SK-N-SH (cell line): ENCODE results near the gene HAPLN2. TPM values are rescaled to one million over a fixed set of nuclear protein-coding genes. Genes with fewer than 3 reads are reported as not detected.

Experiments
- CTCF ChIA-PET: fragments of 300-600, 350-600 bp; formaldehyde crosslinking; extraction: SDS; loops from one replicate; lab custom pipeline; 2021; lab: Yijun Ruan, JAX
- POLR2A ChIA-PET: fragments of 350-600 bp; sonication (Branson Sonifier 250); formaldehyde crosslinking; extraction: SDS; loops from one replicate; lab custom pipeline; 2020; ENCODE audit warnings: antibody characterized with exemption, inconsistent platforms; lab: Yijun Ruan, JAX
- DNase-seq: peaks from one replicate; pipeline ENCODE4 v3.0.0; 2012
- H2AFZ ChIP-seq: fragments of 200-600 bp; sonication (generic); 2 replicates; pipeline ENCODE4 v1.8.1; 2016; ENCODE audit warnings: antibody characterized with exemption, mild to moderate bottlenecking, low read depth
- H3F3A ChIP-seq: fragments of 200-600 bp; sonication (generic); replicated peaks from 2 replicates; pipeline ENCODE3; 2016; ENCODE audit warnings: antibody characterized with exemption, mild to moderate bottlenecking; ENCODE audit not compliant: insufficient read depth
- H3K27ac ChIP-seq, 2 experiments: fragments of 200-500 bp in 1 of 2; fragments of 200-600 bp in 1 of 2; sonication (Bioruptor generic) in 1 of 2; sonication (generic), shearing (Covaris generic) in 1 of 2; 2 replicates each; pipeline versions ENCODE4 v1.5.1 to v1.6.1; 2014 to 2016; ENCODE audit warnings: low read depth in 2 of 2, inconsistent platforms in 1 of 2, low read length in 1 of 2, mild to moderate bottlenecking in 1 of 2, mixed read lengths in 1 of 2
- H3K27me3 ChIP-seq: fragments of 200-600 bp; sonication (generic), shearing (Covaris generic); 2 replicates; pipeline ENCODE4 v1.6.1; 2016; ENCODE audit warnings: mixed run types; ENCODE audit not compliant: insufficient read depth
- H3K36me3 ChIP-seq, 2 experiments: fragments of 200-500 bp in 1 of 2; fragments of 200-600 bp in 1 of 2; sonication (Bioruptor generic) in 1 of 2; sonication (generic) in 1 of 2; replicated peaks in 1 of 2; 2 replicates each; pipeline versions ENCODE3 to v1.5.1; 2014 to 2016; ENCODE audit warnings: low read length in 1 of 2, mild to moderate bottlenecking in 1 of 2; ENCODE audit not compliant: insufficient read depth in 2 of 2, control insufficient read depth in 1 of 2
- H3K4me1 ChIP-seq, 2 experiments: fragments of 200-500 bp in 1 of 2; fragments of 200-600 bp in 1 of 2; sonication (Bioruptor generic) in 1 of 2; sonication (generic), shearing (Covaris generic) in 1 of 2; 2 replicates each; pipeline versions ENCODE4 v1.5.1 to v1.6.1; 2014 to 2016; ENCODE audit warnings: low read depth in 1 of 2, low read length in 1 of 2, mixed run types in 1 of 2; ENCODE audit not compliant: insufficient read depth in 2 of 2, control insufficient read depth in 1 of 2
- H3K4me2 ChIP-seq: fragments of 200-600 bp; sonication (generic), shearing (Covaris generic); 2 replicates; pipeline ENCODE4 v1.6.1; 2017; ENCODE audit warnings: mixed run types
- H3K4me3 ChIP-seq, 2 experiments: fragments of 200-500 bp in 1 of 2; fragments of 200-600 bp in 1 of 2; sonication (Bioruptor generic) in 1 of 2; sonication (generic), shearing (Covaris generic) in 1 of 2; 2 replicates each; pipeline versions ENCODE4 v1.5.1 to v1.8.1; 2014 to 2016; ENCODE audit warnings: low read depth in 2 of 2, inconsistent platforms in 1 of 2, low read length in 1 of 2, mild to moderate bottlenecking in 1 of 2, mixed read lengths in 1 of 2, moderate library complexity in 1 of 2
- H3K79me2 ChIP-seq: fragments of 200-600 bp; sonication (generic); 2 replicates; pipeline ENCODE4 v1.8.1; 2017; ENCODE audit warnings: mild to moderate bottlenecking; ENCODE audit not compliant: insufficient read depth
- H3K9ac ChIP-seq: fragments of 200-600 bp; sonication (generic); 2 replicates; pipeline ENCODE4 v1.6.1; 2017; ENCODE audit warnings: mixed run types
- H3K9me2 ChIP-seq: fragments of 200-600 bp; sonication (generic); 2 replicates; pipeline ENCODE4 v1.6.1; 2017; ENCODE audit warnings: mixed run types
- H3K9me3 ChIP-seq: fragments of 200-600 bp; sonication (generic); 2 replicates; pipeline ENCODE4 v1.6.1; 2017; ENCODE audit warnings: mixed run types, mild to moderate bottlenecking, moderate library complexity
- H4K20me1 ChIP-seq: fragments of 200-600 bp; sonication (generic); 2 replicates; pipeline ENCODE4 v1.6.1; 2017; ENCODE audit warnings: mild to moderate bottlenecking, mixed run types; ENCODE audit not compliant: insufficient read depth
- EP300 ChIP-seq, 2 experiments: IDR thresholded peaks; 2 replicates each; pipeline versions ENCODE4 v1.4.0 to v1.6.1; 2012; ENCODE audit warnings: borderline replicate concordance in 1 of 2, low read depth in 1 of 2, low read length in 1 of 2
- FOSL2 ChIP-seq: IDR thresholded peaks from 2 replicates; pipeline ENCODE4 v1.4.0; 2012; ENCODE audit warnings: low read depth, mild to moderate bottlenecking, moderate library complexity, borderline replicate concordance
- FOXM1 ChIP-seq: IDR thresholded peaks from 2 replicates; pipeline ENCODE4 v1.4.0; 2012; ENCODE audit warnings: low read depth, mild to moderate bottlenecking
- GABPA ChIP-seq: IDR thresholded peaks from 2 replicates; pipeline ENCODE4 v1.4.0; 2012; ENCODE audit warnings: low read depth, mild to moderate bottlenecking
- JUND ChIP-seq: IDR thresholded peaks from 2 replicates; pipeline ENCODE4 v1.4.0; 2012
- NFIC ChIP-seq: IDR thresholded peaks from 2 replicates; pipeline ENCODE4 v1.4.0; 2012; ENCODE audit warnings: borderline replicate concordance
- POLR2AphosphoS5 ChIP-seq: IDR thresholded peaks from 2 replicates; pipeline ENCODE4 v1.6.1; 2012; ENCODE audit warnings: low read depth, low read length
- RFX5 ChIP-seq: IDR thresholded peaks from 2 replicates; pipeline ENCODE4 v1.6.1; 2012; ENCODE audit warnings: mild to moderate bottlenecking, improper control_type of control experiment, low read length
- RXRA ChIP-seq: IDR thresholded peaks from 2 replicates; pipeline ENCODE4 v1.4.0; 2012; ENCODE audit warnings: low read depth, mild to moderate bottlenecking, borderline replicate concordance
- SIN3A ChIP-seq: IDR thresholded peaks from 2 replicates; pipeline ENCODE4 v1.6.1; 2012; ENCODE audit warnings: low read depth, mild to moderate bottlenecking, low read length, moderate library complexity, borderline replicate concordance
- SMC3 ChIP-seq: IDR thresholded peaks from 2 replicates; pipeline ENCODE4 v1.6.1; 2012; ENCODE audit warnings: low read depth, low read length, improper control_type of control experiment
- TAF1 ChIP-seq: IDR thresholded peaks from 2 replicates; pipeline ENCODE4 v1.6.1; 2012; ENCODE audit warnings: low read depth, mild to moderate bottlenecking, low read length, moderate library complexity, borderline replicate concordance
- WGBS: methylation state at CpG from one replicate; pipeline ENCODE4 v1.1.6; 2017; ENCODE audit warnings: low lambda C conversion rate; 5-methylcytosine and 5-hydroxymethylcytosine counted together
- polyA plus RNA-seq, 3 experiments: library from polyadenylated mRNA; depleted of rRNA; stranded (reverse); fragments of >200 nt; gene quantifications; 2 replicates each; pipeline ENCODE4 v1.2.3, GENCODE V29; 2012
- TF ChIP-seq, protein P1 (sequence below): IDR thresholded peaks from 2 replicates; pipeline ENCODE4 v1.6.1; 2012; ENCODE audit warnings: mild to moderate bottlenecking, low read depth, low read length, moderate library complexity
- TF ChIP-seq, protein P2 (sequence below): IDR thresholded peaks from 2 replicates; pipeline ENCODE4; 2012
- TF ChIP-seq, protein P3 (sequence below): IDR thresholded peaks from 2 replicates; pipeline ENCODE4 v1.4.0; 2012; ENCODE audit warnings: low read depth, borderline replicate concordance
- TF ChIP-seq, protein P4 (sequence below): fragments of 150-350 bp; IDR thresholded peaks from 2 replicates; pipeline ENCODE4 v1.6.1; 2016; ENCODE audit warnings: mild to moderate bottlenecking, low read depth, low read length

Gene HAPLN2
- polyA plus RNA-seq, 1 of the 3 experiments (the other 2 are of a cell fraction) = 0.20 TPM

DNA sequence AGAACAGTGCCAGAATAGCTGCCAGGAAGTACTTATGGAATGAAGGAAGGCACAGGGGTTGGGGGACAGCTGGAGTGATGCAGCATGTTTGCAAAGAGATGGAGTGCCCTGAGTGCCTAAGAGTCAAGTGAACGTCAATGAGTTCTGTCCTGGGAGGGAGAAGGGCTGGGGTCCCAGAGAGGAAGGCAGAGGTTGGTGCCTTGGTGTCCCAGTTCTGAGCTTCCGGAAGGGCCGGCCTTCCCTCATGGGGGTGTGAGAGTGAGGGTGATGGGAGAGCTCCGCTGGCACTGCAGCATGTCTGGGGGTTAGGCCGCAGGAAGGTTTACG, 40.4 kb downstream of the HAPLN2 start:
- H3K9me3 ChIP-seq = no peaks in the 10 kb centered on the region
- H3K4me2 ChIP-seq = peak overlapping the region; percentile 75
- peaks cover 46 to 47% of the 10 kb centered on the region in 2 experiments; a peak in 3 of 4 replicates for H3K4me1 ChIP-seq
- no peak for DNase-seq
- CTCF ChIA-PET = interaction anchor here (0.6 to 13.1 kb wide), 38 partner anchors 8 to 345 kb away, joined by 3 to 682 read pairs (median 4); partner anchors contain the start of genes BCAN, HAPLN2, ISG20L2 and METTL25B
- no peaks in the 10 kb centered on the region for H3K36me3 ChIP-seq
- no peaks in the 10 kb centered on the region for H3K27me3 ChIP-seq
- peaks cover 21% of the 10 kb centered on the region for H3F3A ChIP-seq
- POLR2A ChIA-PET = interaction anchor here (3.6 kb wide), 1 partner anchor 17 kb away, joined by 36 read pairs; the partner anchor contains the start of gene NES
- no peaks in the 10 kb centered on the region for H3K9me2 ChIP-seq
- peak overlapping the region in 1 of 2 experiments; percentile 54; a peak in 1 of 4 replicates for H3K4me3 ChIP-seq
- TF ChIP-seq FOXM1 (no peak), FOSL2 (no peak), POLR2AphosphoS5 (no peak), TAF1 (no peak)
- TF ChIP-seq, protein P1, sequence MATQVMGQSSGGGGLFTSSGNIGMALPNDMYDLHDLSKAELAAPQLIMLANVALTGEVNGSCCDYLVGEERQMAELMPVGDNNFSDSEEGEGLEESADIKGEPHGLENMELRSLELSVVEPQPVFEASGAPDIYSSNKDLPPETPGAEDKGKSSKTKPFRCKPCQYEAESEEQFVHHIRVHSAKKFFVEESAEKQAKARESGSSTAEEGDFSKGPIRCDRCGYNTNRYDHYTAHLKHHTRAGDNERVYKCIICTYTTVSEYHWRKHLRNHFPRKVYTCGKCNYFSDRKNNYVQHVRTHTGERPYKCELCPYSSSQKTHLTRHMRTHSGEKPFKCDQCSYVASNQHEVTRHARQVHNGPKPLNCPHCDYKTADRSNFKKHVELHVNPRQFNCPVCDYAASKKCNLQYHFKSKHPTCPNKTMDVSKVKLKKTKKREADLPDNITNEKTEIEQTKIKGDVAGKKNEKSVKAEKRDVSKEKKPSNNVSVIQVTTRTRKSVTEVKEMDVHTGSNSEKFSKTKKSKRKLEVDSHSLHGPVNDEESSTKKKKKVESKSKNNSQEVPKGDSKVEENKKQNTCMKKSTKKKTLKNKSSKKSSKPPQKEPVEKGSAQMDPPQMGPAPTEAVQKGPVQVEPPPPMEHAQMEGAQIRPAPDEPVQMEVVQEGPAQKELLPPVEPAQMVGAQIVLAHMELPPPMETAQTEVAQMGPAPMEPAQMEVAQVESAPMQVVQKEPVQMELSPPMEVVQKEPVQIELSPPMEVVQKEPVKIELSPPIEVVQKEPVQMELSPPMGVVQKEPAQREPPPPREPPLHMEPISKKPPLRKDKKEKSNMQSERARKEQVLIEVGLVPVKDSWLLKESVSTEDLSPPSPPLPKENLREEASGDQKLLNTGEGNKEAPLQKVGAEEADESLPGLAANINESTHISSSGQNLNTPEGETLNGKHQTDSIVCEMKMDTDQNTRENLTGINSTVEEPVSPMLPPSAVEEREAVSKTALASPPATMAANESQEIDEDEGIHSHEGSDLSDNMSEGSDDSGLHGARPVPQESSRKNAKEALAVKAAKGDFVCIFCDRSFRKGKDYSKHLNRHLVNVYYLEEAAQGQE = no peak
- H3K79me2 ChIP-seq = no peaks in the 10 kb centered on the region
- H3K9ac ChIP-seq = no peak overlapping the region
- WGBS = 42% methylated on average over 6 of the region's 6 CpGs
- peak overlapping the region; percentile 67 for H2AFZ ChIP-seq
- peak overlapping the region in 1 of 2 experiments; percentile 48; a peak in 2 of 4 replicates for H3K27ac ChIP-seq
- H4K20me1 ChIP-seq = peaks cover 3% of the 10 kb centered on the region; the same call in 1 of the 2 replicates

- Histone ChIP-seq H3K4me1 (peaks cover 44 to 48% of the 10 kb centered on the region in 2 experiments; a peak in 3 of 4 replicates), H3K27ac (peak overlapping the region; percentile 72 to 87), H3K9ac (peak overlapping the region; percentile 40; the same call in 1 of the 2 replicates), H2AFZ (peak overlapping the region; percentile 67), H3K36me3 (no peaks in the 10 kb centered on the region), H3K9me2 (no peaks in the 10 kb centered on the region), H3K79me2 (no peaks in the 10 kb centered on the region), H4K20me1 (peaks cover 3% of the 10 kb centered on the region; the same call in 1 of the 2 replicates), H3K27me3 (no peaks in the 10 kb centered on the region), H3K9me3 (no peaks in the 10 kb centered on the region), H3K4me3 (peak overlapping the region; percentile 34 to 54; a peak in 2 of 4 replicates), H3K4me2 (peak overlapping the region; percentile 82), H3F3A (peaks cover 21% of the 10 kb centered on the region)
- POLR2A ChIA-PET = interaction anchor here (3.6 kb wide), 1 partner anchor 16 kb away, joined by 36 read pairs; the partner anchor contains the start of gene NES
- CTCF ChIA-PET = interaction anchor here (0.6 to 13.1 kb wide), 44 partner anchors 8 to 345 kb away, joined by 3 to 682 read pairs (median 4); partner anchors contain the start of genes BCAN, HAPLN2, ISG20L2 and METTL25B
- WGBS = 10% methylated on average over 27 of the region's 38 CpGs
- DNase-seq = peak; percentile 99
- TF ChIP-seq, protein P2, sequence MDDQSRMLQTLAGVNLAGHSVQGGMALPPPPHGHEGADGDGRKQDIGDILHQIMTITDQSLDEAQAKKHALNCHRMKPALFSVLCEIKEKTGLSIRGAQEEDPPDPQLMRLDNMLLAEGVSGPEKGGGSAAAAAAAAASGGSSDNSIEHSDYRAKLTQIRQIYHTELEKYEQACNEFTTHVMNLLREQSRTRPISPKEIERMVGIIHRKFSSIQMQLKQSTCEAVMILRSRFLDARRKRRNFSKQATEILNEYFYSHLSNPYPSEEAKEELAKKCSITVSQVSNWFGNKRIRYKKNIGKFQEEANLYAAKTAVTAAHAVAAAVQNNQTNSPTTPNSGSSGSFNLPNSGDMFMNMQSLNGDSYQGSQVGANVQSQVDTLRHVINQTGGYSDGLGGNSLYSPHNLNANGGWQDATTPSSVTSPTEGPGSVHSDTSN = peak; percentile 56
- TF ChIP-seq SMC3 = peak; percentile 98
- no peak; the same call in 1 of the 2 replicates for TF ChIP-seq RFX5
- TF ChIP-seq POLR2AphosphoS5 = peak; percentile 34; the same call in 1 of the 2 replicates
- TF ChIP-seq, protein P3, sequence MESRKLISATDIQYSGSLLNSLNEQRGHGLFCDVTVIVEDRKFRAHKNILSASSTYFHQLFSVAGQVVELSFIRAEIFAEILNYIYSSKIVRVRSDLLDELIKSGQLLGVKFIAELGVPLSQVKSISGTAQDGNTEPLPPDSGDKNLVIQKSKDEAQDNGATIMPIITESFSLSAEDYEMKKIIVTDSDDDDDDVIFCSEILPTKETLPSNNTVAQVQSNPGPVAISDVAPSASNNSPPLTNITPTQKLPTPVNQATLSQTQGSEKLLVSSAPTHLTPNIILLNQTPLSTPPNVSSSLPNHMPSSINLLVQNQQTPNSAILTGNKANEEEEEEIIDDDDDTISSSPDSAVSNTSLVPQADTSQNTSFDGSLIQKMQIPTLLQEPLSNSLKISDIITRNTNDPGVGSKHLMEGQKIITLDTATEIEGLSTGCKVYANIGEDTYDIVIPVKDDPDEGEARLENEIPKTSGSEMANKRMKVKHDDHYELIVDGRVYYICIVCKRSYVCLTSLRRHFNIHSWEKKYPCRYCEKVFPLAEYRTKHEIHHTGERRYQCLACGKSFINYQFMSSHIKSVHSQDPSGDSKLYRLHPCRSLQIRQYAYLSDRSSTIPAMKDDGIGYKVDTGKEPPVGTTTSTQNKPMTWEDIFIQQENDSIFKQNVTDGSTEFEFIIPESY = peak; percentile 27; the same call in 1 of the 2 replicates
- TF ChIP-seq NFIC = peak; percentile 29; the same call in 1 of the 2 replicates
- TF ChIP-seq RXRA = peak; percentile 75; the same call in 1 of the 2 replicates
- TF ChIP-seq, protein P4, sequence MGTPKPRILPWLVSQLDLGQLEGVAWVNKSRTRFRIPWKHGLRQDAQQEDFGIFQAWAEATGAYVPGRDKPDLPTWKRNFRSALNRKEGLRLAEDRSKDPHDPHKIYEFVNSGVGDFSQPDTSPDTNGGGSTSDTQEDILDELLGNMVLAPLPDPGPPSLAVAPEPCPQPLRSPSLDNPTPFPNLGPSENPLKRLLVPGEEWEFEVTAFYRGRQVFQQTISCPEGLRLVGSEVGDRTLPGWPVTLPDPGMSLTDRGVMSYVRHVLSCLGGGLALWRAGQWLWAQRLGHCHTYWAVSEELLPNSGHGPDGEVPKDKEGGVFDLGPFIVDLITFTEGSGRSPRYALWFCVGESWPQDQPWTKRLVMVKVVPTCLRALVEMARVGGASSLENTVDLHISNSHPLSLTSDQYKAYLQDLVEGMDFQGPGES = no peak
- peak; percentile 87; the same call in 1 of the 2 replicates for TF ChIP-seq SIN3A
- peak; percentile 78; the same call in 1 of the 2 replicates for TF ChIP-seq JUND
- TF ChIP-seq EP300 (IDR thresholded peaks at IDR 0.05; ENCODE audit: borderline replicate concordance in 1 of 2, low read depth in 1 of 2, low read length in 1 of 2) = peak in 1 of 2 experiments; percentile 37; a peak in 1 of 4 replicates
- peak; percentile 64 for TF ChIP-seq GABPA
- TF ChIP-seq FOSL2 = peak; percentile 93
Observed at GRCh38 chr1:156659988-156660751, 41.0 kb downstream of the HAPLN2 start.
